Nephron (organoid): Measurements from ENCODE around the gene CBLIF.
"Not testable (repeated sequence)": the region's sequence is repeated elsewhere in the genome, so short reads cannot be mapped to it uniquely, and the experiment has no call there.

Experiments used
- H3K27ac Mint-ChIP-seq, 3 experiments: 2 replicates each; pipeline ENCODE4 v1.8.0; 2020; ENCODE audit warnings: mixed read lengths in 3 of 3, mild to moderate bottlenecking in 2 of 3, moderate library complexity in 1 of 3
- H3K27me3 Mint-ChIP-seq: 2 replicates; pipeline ENCODE4 v1.8.0; 2021; ENCODE audit warnings: low read depth, mild to moderate bottlenecking, moderate library complexity, mixed read lengths
- H3K36me3 Mint-ChIP-seq: 2 replicates; pipeline ENCODE4 v1.8.0; 2020; ENCODE audit warnings: low read depth, mixed read lengths
- H3K4me1 Mint-ChIP-seq: 2 replicates; pipeline ENCODE4 v1.8.0; 2020; ENCODE audit warnings: mixed read lengths
- H3K4me3 Mint-ChIP-seq, 3 experiments: 2 replicates each; pipeline ENCODE4 v1.8.0; 2020; ENCODE audit warnings: mild to moderate bottlenecking in 3 of 3, mixed read lengths in 3 of 3, moderate library complexity in 2 of 3
- H3K9me3 Mint-ChIP-seq: 2 replicates; pipeline ENCODE4 v1.8.0; 2020; ENCODE audit warnings: mixed read lengths
- TF ChIP-seq, protein P1 (sequence below), 3 experiments: fragments of 200-600 bp; sonication (generic); IDR thresholded peaks; one replicate each; pipeline ENCODE4 v1.5.0; 2021; ENCODE audit warnings: antibody characterized with exemption in 3 of 3; ENCODE audit not compliant: unreplicated experiment in 3 of 3

The CBLIF gene

DNA sequence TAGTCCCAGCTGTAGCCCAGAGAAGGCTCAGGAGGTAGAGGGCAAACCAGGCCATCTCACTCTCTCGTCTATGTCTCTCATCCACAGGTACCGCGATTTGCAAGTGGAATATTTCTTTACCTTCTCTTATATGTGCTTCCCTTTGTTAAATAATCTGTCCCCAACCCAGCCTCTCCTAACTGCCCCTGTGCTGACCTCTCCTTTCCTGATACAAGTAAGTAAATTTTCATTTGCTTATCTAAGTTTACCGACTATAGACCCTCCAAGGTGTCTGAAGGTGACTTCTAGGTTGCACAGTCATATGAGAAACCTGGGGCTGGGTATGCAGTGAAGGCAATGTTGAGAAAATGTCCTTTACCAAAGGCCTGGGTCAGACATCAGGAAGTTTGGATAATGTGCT is at the start of gene CBLIF:
Gene CBLIF, minus strand, starts transcription at position 101 of the 400 bp plus-strand sequence. Its CDS starts 46 bp downstream, at position 55.
- no peak within 1 kb of the TSS for H3K4me3 Mint-ChIP-seq
- H3K27ac Mint-ChIP-seq, result no peak within 1 kb of the TSS
- H3K27me3 Mint-ChIP-seq, result peaks cover 3% of the 10 kb centered on the region
- TF ChIP-seq, protein P1, sequence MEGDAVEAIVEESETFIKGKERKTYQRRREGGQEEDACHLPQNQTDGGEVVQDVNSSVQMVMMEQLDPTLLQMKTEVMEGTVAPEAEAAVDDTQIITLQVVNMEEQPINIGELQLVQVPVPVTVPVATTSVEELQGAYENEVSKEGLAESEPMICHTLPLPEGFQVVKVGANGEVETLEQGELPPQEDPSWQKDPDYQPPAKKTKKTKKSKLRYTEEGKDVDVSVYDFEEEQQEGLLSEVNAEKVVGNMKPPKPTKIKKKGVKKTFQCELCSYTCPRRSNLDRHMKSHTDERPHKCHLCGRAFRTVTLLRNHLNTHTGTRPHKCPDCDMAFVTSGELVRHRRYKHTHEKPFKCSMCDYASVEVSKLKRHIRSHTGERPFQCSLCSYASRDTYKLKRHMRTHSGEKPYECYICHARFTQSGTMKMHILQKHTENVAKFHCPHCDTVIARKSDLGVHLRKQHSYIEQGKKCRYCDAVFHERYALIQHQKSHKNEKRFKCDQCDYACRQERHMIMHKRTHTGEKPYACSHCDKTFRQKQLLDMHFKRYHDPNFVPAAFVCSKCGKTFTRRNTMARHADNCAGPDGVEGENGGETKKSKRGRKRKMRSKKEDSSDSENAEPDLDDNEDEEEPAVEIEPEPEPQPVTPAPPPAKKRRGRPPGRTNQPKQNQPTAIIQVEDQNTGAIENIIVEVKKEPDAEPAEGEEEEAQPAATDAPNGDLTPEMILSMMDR (IDR thresholded peaks at IDR 0.05; ENCODE audit: unreplicated experiment in 3 of 3), result no peak
- no peaks in the 10 kb centered on the region for H3K36me3 Mint-ChIP-seq
- H3K9me3 Mint-ChIP-seq, result no peaks in the 10 kb centered on the region
- H3K4me1 Mint-ChIP-seq, result no peaks in the 10 kb centered on the region

DNA sequence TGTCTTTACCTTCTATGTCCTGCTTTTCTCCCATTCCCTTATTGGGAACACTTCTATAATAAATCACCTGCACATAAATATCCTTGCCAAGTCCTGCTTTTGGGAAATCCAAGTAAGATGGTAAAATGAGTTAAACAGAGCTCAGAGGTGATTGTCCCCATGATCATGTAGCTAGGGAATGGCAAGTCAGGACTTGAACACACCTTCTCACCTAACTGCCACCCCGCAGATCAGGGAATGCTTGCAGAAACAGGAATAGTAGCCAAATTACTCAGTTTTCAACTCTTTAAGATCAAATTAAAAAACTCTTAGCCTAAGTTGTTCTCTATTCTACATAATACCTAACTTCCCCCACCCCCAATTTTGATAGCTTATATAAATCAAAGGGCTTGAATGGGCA is 49.3 kb upstream of the CBLIF start:
- H3K27me3 Mint-ChIP-seq, result no peaks in the 10 kb centered on the region

DNA sequence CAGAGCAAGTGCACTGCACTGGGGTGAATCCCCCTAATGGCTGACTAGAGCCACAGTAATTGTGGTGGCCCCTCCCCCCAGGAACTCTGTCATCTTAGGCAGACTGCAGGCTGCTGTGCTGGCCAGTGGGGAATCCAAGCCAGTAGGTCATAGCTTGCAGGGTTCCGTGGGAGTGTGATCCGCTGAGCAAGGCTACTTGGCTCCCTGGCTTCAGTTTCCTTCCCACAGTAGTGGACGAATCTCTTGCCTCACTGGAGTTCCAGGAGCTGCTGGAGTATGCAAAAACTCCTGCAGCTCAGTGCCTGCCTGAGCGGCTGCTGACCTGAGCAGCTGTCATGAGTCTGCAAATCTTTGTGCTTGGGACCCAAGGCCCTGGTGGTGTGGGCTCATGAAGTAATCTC is 46.5 kb upstream of the CBLIF start:
- Mint-ChIP-seq H3K9me3 (peaks cover 34% of the 10 kb centered on the region), H3K36me3 (peaks cover 11% of the 10 kb centered on the region), H3K27me3 (no peaks in the 10 kb centered on the region), H3K4me3 (no peak overlapping the region), H3K4me1 (no peaks in the 10 kb centered on the region), H3K27ac (peak overlapping the region in 1 of 3 experiments; percentile 35)
- TF ChIP-seq, protein P1 (IDR thresholded peaks at IDR 0.05; ENCODE audit: unreplicated experiment in 3 of 3), result no peak

More for the DNA sequence above, 49.3 kb upstream of the CBLIF start:
- Mint-ChIP-seq H3K4me3 (no peak overlapping the region), H3K36me3 (peaks cover 3% of the 10 kb centered on the region), H3K4me1 (no peaks in the 10 kb centered on the region), H3K27ac (no peak overlapping the region), H3K9me3 (peaks cover 14% of the 10 kb centered on the region)
- TF ChIP-seq, protein P1 (IDR thresholded peaks at IDR 0.05; ENCODE audit: unreplicated experiment in 3 of 3), result no peak

DNA sequence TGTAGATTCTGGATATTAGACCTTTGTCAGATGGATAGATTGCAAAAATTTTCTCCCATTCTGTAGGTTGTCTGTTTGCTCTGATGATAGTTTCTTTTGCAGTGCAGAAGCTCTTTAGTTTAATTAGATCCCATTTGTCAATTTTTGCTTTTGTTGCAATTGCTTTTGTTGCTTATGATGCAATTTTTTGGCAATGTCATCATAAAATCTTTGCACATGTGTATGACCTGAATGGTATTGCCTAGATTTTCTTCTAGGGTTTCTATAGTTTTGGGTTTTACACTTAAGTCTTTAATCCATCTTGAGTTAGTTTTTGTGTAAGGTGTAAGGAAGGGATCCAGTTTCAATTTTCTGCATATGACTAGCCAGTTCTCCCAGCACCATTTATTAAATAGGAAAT is 41.9 kb upstream of the CBLIF start:
- H3K4me3 Mint-ChIP-seq, H3K4me1 Mint-ChIP-seq, H3K27me3 Mint-ChIP-seq, H3K27ac Mint-ChIP-seq: not testable (repeated sequence)
- Mint-ChIP-seq H3K36me3 (peaks cover 11% of the 10 kb centered on the region), H3K9me3 (peaks cover 37% of the 10 kb centered on the region)

DNA sequence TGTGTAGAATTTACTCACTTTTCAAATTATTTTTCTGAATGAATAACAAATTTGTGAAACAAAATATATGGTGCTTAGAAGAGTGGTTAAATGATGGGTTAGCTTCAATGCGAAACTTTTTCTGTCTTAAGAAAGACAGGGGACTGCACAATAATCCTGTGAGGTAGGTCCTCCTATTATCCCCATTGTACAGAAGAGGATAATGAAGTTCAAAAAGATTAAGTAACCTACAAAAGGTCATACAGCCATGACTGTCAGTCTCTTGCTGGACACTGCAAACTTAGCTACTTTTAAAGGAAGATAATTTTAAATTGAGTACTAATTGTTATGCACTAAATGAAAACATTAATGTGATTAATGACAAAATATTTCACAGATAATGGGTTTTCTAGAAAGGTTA is 38.3 kb upstream of the CBLIF start:
- H3K4me3 Mint-ChIP-seq, result no peak overlapping the region
- no peak overlapping the region for H3K27ac Mint-ChIP-seq
- TF ChIP-seq, protein P1 (IDR thresholded peaks at IDR 0.05; ENCODE audit: unreplicated experiment in 3 of 3), result no peak
- H3K9me3 Mint-ChIP-seq, result peaks cover 16% of the 10 kb centered on the region
- peaks cover 7% of the 10 kb centered on the region for H3K36me3 Mint-ChIP-seq
- H3K4me1 Mint-ChIP-seq, result no peaks in the 10 kb centered on the region
- no peaks in the 10 kb centered on the region for H3K27me3 Mint-ChIP-seq

DNA sequence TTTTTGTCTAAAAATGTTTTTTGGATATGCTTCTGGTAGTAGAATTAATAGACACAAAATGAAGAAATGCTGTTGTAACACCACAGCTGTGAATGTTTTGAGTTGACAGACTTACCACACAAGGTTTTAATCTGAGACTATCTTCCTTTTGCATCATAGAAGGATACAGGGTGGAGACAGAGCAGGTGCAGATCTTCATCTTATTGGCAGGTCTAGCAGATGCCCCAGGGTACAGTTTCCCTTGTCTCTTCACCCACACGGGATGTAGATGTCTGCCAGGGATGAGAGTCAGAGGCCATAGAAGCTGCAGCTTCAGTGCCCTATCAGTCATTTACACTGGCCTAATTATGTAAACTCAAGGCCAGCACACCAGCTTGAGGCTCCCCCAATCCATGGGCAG is 34.3 kb upstream of the CBLIF start:
- no peak overlapping the region for H3K4me3 Mint-ChIP-seq
- H3K4me1 Mint-ChIP-seq, result no peaks in the 10 kb centered on the region
- no peaks in the 10 kb centered on the region for H3K9me3 Mint-ChIP-seq
- H3K27me3 Mint-ChIP-seq, result no peaks in the 10 kb centered on the region
- no peak overlapping the region for H3K27ac Mint-ChIP-seq
- TF ChIP-seq, protein P1 (IDR thresholded peaks at IDR 0.05; ENCODE audit: unreplicated experiment in 3 of 3), result no peak
- no peaks in the 10 kb centered on the region for H3K36me3 Mint-ChIP-seq
